ENCODE results near the gene DACT3. TPM values are rescaled to one million over a fixed set of nuclear protein-coding genes. Genes with fewer than 3 reads are reported as not detected.

DACT3 gene
- polyA plus RNA-seq, 1 of the 3 experiments (the other 2 are of a cell fraction), result 9.5 TPM

DNA sequence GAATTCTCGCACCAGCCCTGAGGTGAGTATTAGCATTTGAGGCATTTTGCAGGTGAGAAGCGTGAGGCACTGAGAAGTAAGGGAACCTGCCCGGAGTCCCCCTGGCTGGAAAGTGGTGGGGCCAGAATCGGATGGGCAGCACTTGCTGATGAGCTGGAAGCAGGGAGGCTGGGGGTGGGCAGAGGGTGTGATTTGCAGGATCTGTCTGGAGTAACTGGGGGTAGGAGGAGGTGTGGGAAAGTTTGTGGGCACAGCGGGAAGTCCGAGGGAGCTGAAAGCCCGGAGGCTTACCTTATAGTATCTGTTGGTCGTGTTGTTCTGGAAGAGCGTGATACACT lies 35.9 kb upstream of the DACT3 start:
- Histone ChIP-seq H3K27ac (ENCODE audit: low read depth in 2 of 2, low read length in 1 of 2) (no peak overlapping the region), H3F3A (replicated peaks; ENCODE audit: insufficient read depth) (no peaks in the 10 kb centered on the region), H3K4me1 (ENCODE audit: control insufficient read depth in 1 of 2, insufficient read depth in 2 of 2, low read depth in 1 of 2, low read length in 1 of 2) (no peaks in the 10 kb centered on the region), H2AFZ (ENCODE audit: low read depth) (no peak overlapping the region), H3K27me3 (ENCODE audit: insufficient read depth) (no peaks in the 10 kb centered on the region), H3K4me2 (no peak overlapping the region), H3K9ac (no peak overlapping the region), H3K9me2 (no peaks in the 10 kb centered on the region), H3K4me3 (ENCODE audit: low read depth in 2 of 2, low read length in 1 of 2) (no peak overlapping the region), H4K20me1 (ENCODE audit: insufficient read depth) (0 out of 2 replicates have a peak, but pooled peaks cover 4% of the 10 kb centered on the region), H3K79me2 (ENCODE audit: insufficient read depth) (no peaks in the 10 kb centered on the region), H3K36me3 (replicated peaks in 1 of 2; ENCODE audit: control insufficient read depth in 1 of 2, insufficient read depth in 2 of 2, low read length in 1 of 2) (peaks cover 43 to 59% of the 10 kb centered on the region in 2 experiments), H3K9me3 (no peaks in the 10 kb centered on the region)
- CTCF ChIA-PET, result interaction anchor here (0.7 to 5.3 kb wide), 5 partner anchors 8 to 35 kb away, joined by 3 to 32 read pairs (median 3); no protein-coding TSS in a partner anchor
- 95% methylated on average over 9 of the region's 9 CpGs for WGBS (ENCODE audit: low lambda C conversion rate)
- DNase-seq, result peak; percentile 14
- POLR2A ChIA-PET, result interaction anchor here (0.6 kb wide), 1 partner anchor 17 kb away, joined by 3 read pairs; no protein-coding TSS in a partner anchor
- TF ChIP-seq, protein P1, sequence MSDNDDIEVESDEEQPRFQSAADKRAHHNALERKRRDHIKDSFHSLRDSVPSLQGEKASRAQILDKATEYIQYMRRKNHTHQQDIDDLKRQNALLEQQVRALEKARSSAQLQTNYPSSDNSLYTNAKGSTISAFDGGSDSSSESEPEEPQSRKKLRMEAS (IDR thresholded peaks at IDR 0.05; ENCODE audit: low read depth), result no peak
- TF ChIP-seq, protein P2, sequence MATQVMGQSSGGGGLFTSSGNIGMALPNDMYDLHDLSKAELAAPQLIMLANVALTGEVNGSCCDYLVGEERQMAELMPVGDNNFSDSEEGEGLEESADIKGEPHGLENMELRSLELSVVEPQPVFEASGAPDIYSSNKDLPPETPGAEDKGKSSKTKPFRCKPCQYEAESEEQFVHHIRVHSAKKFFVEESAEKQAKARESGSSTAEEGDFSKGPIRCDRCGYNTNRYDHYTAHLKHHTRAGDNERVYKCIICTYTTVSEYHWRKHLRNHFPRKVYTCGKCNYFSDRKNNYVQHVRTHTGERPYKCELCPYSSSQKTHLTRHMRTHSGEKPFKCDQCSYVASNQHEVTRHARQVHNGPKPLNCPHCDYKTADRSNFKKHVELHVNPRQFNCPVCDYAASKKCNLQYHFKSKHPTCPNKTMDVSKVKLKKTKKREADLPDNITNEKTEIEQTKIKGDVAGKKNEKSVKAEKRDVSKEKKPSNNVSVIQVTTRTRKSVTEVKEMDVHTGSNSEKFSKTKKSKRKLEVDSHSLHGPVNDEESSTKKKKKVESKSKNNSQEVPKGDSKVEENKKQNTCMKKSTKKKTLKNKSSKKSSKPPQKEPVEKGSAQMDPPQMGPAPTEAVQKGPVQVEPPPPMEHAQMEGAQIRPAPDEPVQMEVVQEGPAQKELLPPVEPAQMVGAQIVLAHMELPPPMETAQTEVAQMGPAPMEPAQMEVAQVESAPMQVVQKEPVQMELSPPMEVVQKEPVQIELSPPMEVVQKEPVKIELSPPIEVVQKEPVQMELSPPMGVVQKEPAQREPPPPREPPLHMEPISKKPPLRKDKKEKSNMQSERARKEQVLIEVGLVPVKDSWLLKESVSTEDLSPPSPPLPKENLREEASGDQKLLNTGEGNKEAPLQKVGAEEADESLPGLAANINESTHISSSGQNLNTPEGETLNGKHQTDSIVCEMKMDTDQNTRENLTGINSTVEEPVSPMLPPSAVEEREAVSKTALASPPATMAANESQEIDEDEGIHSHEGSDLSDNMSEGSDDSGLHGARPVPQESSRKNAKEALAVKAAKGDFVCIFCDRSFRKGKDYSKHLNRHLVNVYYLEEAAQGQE (IDR thresholded peaks at IDR 0.05; ENCODE audit: low read depth, low read length), result no peak
- TF ChIP-seq JUND (IDR thresholded peaks at IDR 0.05), result no peak
- TF ChIP-seq, protein P3, sequence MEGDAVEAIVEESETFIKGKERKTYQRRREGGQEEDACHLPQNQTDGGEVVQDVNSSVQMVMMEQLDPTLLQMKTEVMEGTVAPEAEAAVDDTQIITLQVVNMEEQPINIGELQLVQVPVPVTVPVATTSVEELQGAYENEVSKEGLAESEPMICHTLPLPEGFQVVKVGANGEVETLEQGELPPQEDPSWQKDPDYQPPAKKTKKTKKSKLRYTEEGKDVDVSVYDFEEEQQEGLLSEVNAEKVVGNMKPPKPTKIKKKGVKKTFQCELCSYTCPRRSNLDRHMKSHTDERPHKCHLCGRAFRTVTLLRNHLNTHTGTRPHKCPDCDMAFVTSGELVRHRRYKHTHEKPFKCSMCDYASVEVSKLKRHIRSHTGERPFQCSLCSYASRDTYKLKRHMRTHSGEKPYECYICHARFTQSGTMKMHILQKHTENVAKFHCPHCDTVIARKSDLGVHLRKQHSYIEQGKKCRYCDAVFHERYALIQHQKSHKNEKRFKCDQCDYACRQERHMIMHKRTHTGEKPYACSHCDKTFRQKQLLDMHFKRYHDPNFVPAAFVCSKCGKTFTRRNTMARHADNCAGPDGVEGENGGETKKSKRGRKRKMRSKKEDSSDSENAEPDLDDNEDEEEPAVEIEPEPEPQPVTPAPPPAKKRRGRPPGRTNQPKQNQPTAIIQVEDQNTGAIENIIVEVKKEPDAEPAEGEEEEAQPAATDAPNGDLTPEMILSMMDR (IDR thresholded peaks at IDR 0.05), result no peak
- TF ChIP-seq POLR2AphosphoS5 (IDR thresholded peaks at IDR 0.05; ENCODE audit: low read depth, low read length), result no peak
- TF ChIP-seq GATA2 (CRISPR knock-in tag; IDR thresholded peaks at IDR 0.05), result no peak
- TF ChIP-seq EP300 (IDR thresholded peaks at IDR 0.05; ENCODE audit: borderline replicate concordance in 1 of 2, low read depth in 1 of 2, low read length in 1 of 2), result no peak
- TF ChIP-seq, protein P4, sequence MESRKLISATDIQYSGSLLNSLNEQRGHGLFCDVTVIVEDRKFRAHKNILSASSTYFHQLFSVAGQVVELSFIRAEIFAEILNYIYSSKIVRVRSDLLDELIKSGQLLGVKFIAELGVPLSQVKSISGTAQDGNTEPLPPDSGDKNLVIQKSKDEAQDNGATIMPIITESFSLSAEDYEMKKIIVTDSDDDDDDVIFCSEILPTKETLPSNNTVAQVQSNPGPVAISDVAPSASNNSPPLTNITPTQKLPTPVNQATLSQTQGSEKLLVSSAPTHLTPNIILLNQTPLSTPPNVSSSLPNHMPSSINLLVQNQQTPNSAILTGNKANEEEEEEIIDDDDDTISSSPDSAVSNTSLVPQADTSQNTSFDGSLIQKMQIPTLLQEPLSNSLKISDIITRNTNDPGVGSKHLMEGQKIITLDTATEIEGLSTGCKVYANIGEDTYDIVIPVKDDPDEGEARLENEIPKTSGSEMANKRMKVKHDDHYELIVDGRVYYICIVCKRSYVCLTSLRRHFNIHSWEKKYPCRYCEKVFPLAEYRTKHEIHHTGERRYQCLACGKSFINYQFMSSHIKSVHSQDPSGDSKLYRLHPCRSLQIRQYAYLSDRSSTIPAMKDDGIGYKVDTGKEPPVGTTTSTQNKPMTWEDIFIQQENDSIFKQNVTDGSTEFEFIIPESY (IDR thresholded peaks at IDR 0.05; ENCODE audit: borderline replicate concordance, low read depth), result no peak
- no peak for TF ChIP-seq ELF1 (IDR thresholded peaks at IDR 0.05)
- no peak for TF ChIP-seq RXRA (IDR thresholded peaks at IDR 0.05; ENCODE audit: borderline replicate concordance, low read depth)
- no peak for TF ChIP-seq NRF1 (IDR thresholded peaks at IDR 0.05; ENCODE audit: low read depth, low read length)
- no peak for TF ChIP-seq TCF12 (IDR thresholded peaks at IDR 0.05)
- no peak for TF ChIP-seq MXI1 (IDR thresholded peaks at IDR 0.05; ENCODE audit: low read depth, low read length)
- TF ChIP-seq EZH2phosphoT487 (IDR thresholded peaks at IDR 0.05; ENCODE audit: borderline replicate concordance, low read depth), result no peak
- no peak for TF ChIP-seq RFX5 (IDR thresholded peaks at IDR 0.05; ENCODE audit: low read length)
- no peak for TF ChIP-seq CHD2 (IDR thresholded peaks at IDR 0.05; ENCODE audit: low read length, partially characterized antibody)
- no peak for TF ChIP-seq TEAD4 (IDR thresholded peaks at IDR 0.05; ENCODE audit: borderline replicate concordance, insufficient read depth)
- no peak for TF ChIP-seq RAD21 (IDR thresholded peaks at IDR 0.05; ENCODE audit: low read length)
- TF ChIP-seq SIN3A (IDR thresholded peaks at IDR 0.05; ENCODE audit: borderline replicate concordance, low read depth, low read length), result no peak
- no peak for TF ChIP-seq TAF1 (IDR thresholded peaks at IDR 0.05; ENCODE audit: borderline replicate concordance, low read depth, low read length)

Measured in SK-N-SH (cell line).